ENCODE measurements around the gene LAMA3. TPM values are rescaled to one million over a fixed set of nuclear protein-coding genes. Genes with fewer than 3 reads are reported as not detected.

Gene LAMA3
- polyA plus RNA-seq, 1 donor from 2014 or later = 3.4 TPM

DNA sequence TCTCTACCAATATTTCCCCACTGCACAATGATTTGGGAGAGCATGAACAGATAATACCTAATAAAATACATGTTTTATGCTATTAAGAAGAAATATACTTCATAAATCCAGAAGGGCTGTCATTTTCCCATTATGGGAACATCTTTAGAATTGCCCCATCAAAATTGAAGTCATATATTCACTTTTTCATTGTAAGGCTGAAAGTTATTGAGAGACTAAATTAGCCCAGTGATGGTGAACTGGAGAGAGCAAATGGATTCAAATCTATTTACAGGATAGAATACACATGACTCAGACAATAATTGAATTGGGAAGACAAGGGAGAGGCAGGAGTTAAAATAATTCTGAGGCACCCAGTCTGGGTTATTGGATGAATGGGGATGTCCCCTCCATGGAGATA is 245.6 kb downstream of the LAMA3 start:
- Histone ChIP-seq H3K36me3 (ENCODE audit: insufficient read depth, low read length) (no peaks in the 10 kb centered on the region), H3K79me2 (replicated peaks; ENCODE audit: insufficient read depth, low read length) (no peaks in the 10 kb centered on the region), H3K9me2 (ENCODE audit: insufficient read depth, low read length) (no peaks in the 10 kb centered on the region), H3K9ac (ENCODE audit: low read length) (no peak overlapping the region), H3K9me3 (ENCODE audit: low read length) (no peaks in the 10 kb centered on the region), H3K4me2 (ENCODE audit: low read length) (no peak overlapping the region), H3K4me3 (ENCODE audit: low read length) (no peak overlapping the region), H3F3A (ENCODE audit: insufficient read depth, low read length, poor library complexity, severe bottlenecking) (no peaks in the 10 kb centered on the region), H2AFZ (ENCODE audit: low read depth, low read length) (no peak overlapping the region), H3K27ac (ENCODE audit: low read length) (no peak overlapping the region), H3K27me3 (ENCODE audit: insufficient read depth, low read depth, low read length) (no peaks in the 10 kb centered on the region), H4K20me1 (ENCODE audit: insufficient read depth) (no peaks in the 10 kb centered on the region)
- no peak for TF ChIP-seq EP300 (conservative IDR thresholded peaks at IDR 0.05; ENCODE audit: poor library complexity, severe bottlenecking)
- TF ChIP-seq RAD21 (conservative IDR thresholded peaks at IDR 0.05) = no peak
- TF ChIP-seq SMC3 (conservative IDR thresholded peaks at IDR 0.05; ENCODE audit: poor library complexity) = no peak
- TF ChIP-seq, protein P1, sequence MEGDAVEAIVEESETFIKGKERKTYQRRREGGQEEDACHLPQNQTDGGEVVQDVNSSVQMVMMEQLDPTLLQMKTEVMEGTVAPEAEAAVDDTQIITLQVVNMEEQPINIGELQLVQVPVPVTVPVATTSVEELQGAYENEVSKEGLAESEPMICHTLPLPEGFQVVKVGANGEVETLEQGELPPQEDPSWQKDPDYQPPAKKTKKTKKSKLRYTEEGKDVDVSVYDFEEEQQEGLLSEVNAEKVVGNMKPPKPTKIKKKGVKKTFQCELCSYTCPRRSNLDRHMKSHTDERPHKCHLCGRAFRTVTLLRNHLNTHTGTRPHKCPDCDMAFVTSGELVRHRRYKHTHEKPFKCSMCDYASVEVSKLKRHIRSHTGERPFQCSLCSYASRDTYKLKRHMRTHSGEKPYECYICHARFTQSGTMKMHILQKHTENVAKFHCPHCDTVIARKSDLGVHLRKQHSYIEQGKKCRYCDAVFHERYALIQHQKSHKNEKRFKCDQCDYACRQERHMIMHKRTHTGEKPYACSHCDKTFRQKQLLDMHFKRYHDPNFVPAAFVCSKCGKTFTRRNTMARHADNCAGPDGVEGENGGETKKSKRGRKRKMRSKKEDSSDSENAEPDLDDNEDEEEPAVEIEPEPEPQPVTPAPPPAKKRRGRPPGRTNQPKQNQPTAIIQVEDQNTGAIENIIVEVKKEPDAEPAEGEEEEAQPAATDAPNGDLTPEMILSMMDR (IDR thresholded peaks at IDR 0.05; ENCODE audit: poor library complexity, severe bottlenecking) = no peak
- TF ChIP-seq POLR2AphosphoS5 (IDR thresholded peaks at IDR 0.05) = no peak
- TF ChIP-seq MXI1 (conservative IDR thresholded peaks at IDR 0.05; ENCODE audit: poor library complexity, severe bottlenecking) = no peak
- TF ChIP-seq, protein P2, sequence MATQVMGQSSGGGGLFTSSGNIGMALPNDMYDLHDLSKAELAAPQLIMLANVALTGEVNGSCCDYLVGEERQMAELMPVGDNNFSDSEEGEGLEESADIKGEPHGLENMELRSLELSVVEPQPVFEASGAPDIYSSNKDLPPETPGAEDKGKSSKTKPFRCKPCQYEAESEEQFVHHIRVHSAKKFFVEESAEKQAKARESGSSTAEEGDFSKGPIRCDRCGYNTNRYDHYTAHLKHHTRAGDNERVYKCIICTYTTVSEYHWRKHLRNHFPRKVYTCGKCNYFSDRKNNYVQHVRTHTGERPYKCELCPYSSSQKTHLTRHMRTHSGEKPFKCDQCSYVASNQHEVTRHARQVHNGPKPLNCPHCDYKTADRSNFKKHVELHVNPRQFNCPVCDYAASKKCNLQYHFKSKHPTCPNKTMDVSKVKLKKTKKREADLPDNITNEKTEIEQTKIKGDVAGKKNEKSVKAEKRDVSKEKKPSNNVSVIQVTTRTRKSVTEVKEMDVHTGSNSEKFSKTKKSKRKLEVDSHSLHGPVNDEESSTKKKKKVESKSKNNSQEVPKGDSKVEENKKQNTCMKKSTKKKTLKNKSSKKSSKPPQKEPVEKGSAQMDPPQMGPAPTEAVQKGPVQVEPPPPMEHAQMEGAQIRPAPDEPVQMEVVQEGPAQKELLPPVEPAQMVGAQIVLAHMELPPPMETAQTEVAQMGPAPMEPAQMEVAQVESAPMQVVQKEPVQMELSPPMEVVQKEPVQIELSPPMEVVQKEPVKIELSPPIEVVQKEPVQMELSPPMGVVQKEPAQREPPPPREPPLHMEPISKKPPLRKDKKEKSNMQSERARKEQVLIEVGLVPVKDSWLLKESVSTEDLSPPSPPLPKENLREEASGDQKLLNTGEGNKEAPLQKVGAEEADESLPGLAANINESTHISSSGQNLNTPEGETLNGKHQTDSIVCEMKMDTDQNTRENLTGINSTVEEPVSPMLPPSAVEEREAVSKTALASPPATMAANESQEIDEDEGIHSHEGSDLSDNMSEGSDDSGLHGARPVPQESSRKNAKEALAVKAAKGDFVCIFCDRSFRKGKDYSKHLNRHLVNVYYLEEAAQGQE (IDR thresholded peaks at IDR 0.05; ENCODE audit: borderline replicate concordance) = no peak
- TF ChIP-seq TAF1 (IDR thresholded peaks at IDR 0.05; ENCODE audit: low read depth) = no peak
- no peak for TF ChIP-seq EZH2 (IDR thresholded peaks at IDR 0.05; ENCODE audit: borderline replicate concordance, insufficient read depth, low read length, poor library complexity, severe bottlenecking)

DNA sequence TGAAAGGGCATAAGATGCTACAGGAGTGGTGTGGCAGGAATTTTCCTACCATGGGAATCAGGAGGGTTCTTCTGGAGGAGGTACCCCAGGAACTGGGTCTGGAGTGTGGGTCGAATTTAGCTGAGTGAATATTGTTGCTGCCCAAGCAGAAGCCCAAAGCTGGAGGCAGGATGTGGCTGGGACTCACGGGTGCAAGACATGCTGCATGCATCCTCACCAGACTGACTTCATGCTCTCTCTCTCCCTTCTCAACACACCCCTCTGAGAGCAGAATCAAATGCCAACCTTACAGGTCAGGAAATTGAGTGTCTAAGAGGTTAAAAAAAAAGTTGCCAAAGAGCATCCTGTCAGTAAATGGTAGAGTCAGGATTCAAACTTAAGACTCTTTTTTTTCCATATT is 246.6 kb downstream of the LAMA3 start:
- Histone ChIP-seq H3K79me2 (replicated peaks; ENCODE audit: insufficient read depth, low read length) (no peaks in the 10 kb centered on the region), H3K27ac (ENCODE audit: low read length) (no peak overlapping the region), H3K9ac (ENCODE audit: low read length) (no peak overlapping the region), H3F3A (ENCODE audit: insufficient read depth, low read length, poor library complexity, severe bottlenecking) (no peaks in the 10 kb centered on the region), H3K36me3 (ENCODE audit: insufficient read depth, low read length) (no peaks in the 10 kb centered on the region), H2AFZ (ENCODE audit: low read depth, low read length) (no peak overlapping the region), H3K27me3 (ENCODE audit: insufficient read depth, low read depth, low read length) (no peaks in the 10 kb centered on the region), H3K9me2 (ENCODE audit: insufficient read depth, low read length) (no peaks in the 10 kb centered on the region), H3K4me2 (ENCODE audit: low read length) (no peak overlapping the region), H3K9me3 (ENCODE audit: low read length) (no peaks in the 10 kb centered on the region), H3K4me3 (ENCODE audit: low read length) (no peak overlapping the region), H4K20me1 (ENCODE audit: insufficient read depth) (no peaks in the 10 kb centered on the region)
- TF ChIP-seq POLR2AphosphoS5 (IDR thresholded peaks at IDR 0.05) (no peak), SMC3 (conservative IDR thresholded peaks at IDR 0.05; ENCODE audit: poor library complexity) (no peak), EP300 (conservative IDR thresholded peaks at IDR 0.05; ENCODE audit: poor library complexity, severe bottlenecking) (no peak), MXI1 (conservative IDR thresholded peaks at IDR 0.05; ENCODE audit: poor library complexity, severe bottlenecking) (no peak), RAD21 (conservative IDR thresholded peaks at IDR 0.05) (no peak), EZH2 (IDR thresholded peaks at IDR 0.05; ENCODE audit: borderline replicate concordance, insufficient read depth, low read length, poor library complexity, severe bottlenecking) (no peak), TAF1 (IDR thresholded peaks at IDR 0.05; ENCODE audit: low read depth) (no peak)
- TF ChIP-seq, protein P1 (IDR thresholded peaks at IDR 0.05; ENCODE audit: poor library complexity, severe bottlenecking) = no peak
- TF ChIP-seq, protein P2 (IDR thresholded peaks at IDR 0.05; ENCODE audit: borderline replicate concordance) = no peak
